HL-60 (cell line): ENCODE measurements around the gene TENT4A.

Experiments
- TF ChIP-seq, protein P1 (sequence below): IDR thresholded peaks from one replicate; pipeline ENCODE4 v1.5.1; 2011; ENCODE audit warnings: low read length, control low read depth, inconsistent platforms; ENCODE audit not compliant: insufficient read depth
- TF ChIP-seq, protein P2 (sequence below): IDR thresholded peaks from 2 replicates; pipeline ENCODE4 v1.6.1; 2012; ENCODE audit warnings: low read depth; ENCODE audit not compliant: insufficient replicate concordance

DNA sequence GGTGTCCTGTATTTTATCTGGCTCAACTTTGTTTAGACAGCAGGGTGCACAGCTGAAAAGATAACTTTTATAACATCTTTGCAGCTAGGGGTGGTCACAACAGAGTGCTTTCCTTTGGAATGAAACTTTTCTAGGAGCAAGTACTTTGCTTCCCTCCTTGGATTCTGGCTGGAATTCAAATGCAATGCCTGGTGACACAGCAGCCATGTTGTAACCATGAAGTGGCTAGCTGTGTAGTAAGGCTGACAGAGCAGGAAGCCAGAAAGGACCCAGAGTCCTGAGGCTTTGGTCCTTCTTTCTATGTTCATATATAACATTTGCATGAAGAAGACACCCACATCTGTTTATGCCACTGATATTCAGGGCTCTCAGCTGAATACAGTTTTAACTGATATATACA lies 48.1 kb downstream of the TENT4A start:
- TF ChIP-seq, protein P1, sequence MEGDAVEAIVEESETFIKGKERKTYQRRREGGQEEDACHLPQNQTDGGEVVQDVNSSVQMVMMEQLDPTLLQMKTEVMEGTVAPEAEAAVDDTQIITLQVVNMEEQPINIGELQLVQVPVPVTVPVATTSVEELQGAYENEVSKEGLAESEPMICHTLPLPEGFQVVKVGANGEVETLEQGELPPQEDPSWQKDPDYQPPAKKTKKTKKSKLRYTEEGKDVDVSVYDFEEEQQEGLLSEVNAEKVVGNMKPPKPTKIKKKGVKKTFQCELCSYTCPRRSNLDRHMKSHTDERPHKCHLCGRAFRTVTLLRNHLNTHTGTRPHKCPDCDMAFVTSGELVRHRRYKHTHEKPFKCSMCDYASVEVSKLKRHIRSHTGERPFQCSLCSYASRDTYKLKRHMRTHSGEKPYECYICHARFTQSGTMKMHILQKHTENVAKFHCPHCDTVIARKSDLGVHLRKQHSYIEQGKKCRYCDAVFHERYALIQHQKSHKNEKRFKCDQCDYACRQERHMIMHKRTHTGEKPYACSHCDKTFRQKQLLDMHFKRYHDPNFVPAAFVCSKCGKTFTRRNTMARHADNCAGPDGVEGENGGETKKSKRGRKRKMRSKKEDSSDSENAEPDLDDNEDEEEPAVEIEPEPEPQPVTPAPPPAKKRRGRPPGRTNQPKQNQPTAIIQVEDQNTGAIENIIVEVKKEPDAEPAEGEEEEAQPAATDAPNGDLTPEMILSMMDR, result no peak
- TF ChIP-seq, protein P2, sequence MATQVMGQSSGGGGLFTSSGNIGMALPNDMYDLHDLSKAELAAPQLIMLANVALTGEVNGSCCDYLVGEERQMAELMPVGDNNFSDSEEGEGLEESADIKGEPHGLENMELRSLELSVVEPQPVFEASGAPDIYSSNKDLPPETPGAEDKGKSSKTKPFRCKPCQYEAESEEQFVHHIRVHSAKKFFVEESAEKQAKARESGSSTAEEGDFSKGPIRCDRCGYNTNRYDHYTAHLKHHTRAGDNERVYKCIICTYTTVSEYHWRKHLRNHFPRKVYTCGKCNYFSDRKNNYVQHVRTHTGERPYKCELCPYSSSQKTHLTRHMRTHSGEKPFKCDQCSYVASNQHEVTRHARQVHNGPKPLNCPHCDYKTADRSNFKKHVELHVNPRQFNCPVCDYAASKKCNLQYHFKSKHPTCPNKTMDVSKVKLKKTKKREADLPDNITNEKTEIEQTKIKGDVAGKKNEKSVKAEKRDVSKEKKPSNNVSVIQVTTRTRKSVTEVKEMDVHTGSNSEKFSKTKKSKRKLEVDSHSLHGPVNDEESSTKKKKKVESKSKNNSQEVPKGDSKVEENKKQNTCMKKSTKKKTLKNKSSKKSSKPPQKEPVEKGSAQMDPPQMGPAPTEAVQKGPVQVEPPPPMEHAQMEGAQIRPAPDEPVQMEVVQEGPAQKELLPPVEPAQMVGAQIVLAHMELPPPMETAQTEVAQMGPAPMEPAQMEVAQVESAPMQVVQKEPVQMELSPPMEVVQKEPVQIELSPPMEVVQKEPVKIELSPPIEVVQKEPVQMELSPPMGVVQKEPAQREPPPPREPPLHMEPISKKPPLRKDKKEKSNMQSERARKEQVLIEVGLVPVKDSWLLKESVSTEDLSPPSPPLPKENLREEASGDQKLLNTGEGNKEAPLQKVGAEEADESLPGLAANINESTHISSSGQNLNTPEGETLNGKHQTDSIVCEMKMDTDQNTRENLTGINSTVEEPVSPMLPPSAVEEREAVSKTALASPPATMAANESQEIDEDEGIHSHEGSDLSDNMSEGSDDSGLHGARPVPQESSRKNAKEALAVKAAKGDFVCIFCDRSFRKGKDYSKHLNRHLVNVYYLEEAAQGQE, result no peak
